Measurements from ENCODE around the gene PPP2CA. TPM values are rescaled to one million over a fixed set of nuclear protein-coding genes. Genes with fewer than 3 reads are reported as not detected.

The PPP2CA gene
- total and polyA plus RNA-seq, 2 of the 13 experiments (the other 11 are each of a cell fraction or from before 2014, with no cell fraction given), result 82.4 to 171 TPM

DNA sequence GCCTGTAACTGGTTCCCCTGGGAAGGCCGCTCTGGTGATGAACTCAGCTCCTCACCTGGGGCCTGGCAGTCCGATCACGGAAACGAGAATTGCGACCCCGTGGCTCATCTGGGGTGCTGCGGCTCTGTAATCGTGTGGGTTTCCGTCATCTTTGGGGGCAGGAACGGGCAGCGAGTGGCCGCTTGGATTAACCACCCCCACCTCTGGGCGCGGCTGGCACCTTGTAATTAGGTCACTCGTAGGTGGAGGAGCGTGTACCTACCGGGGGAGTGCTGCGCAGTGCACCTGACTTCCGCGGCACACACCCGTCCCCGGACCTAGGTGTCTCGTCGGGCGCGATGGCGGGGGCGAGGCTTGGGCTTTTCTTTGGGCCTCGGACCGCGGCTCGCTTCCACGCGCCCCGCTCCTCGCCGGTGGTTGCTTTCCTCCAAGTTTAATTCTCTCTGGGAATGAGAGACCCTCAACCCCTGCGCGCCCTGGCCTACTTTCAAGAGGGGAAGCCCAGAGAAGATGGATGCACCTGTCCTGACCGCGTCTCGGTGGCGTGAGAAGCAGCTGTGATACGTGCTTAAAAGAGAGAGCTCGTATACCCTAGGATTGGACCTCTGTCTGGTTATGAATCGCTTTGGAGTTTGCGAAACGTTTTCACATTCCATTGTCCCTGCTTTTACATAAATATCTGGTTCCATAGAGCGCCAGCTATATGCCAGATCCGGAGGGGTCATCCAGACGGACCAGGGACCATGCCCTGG is 744 bp upstream of the PPP2CA start (continued):
- TF ChIP-seq ZFP82 (CRISPR knock-in tag; IDR thresholded peaks at IDR 0.05; ENCODE audit: borderline replicate concordance) (no peak), ZNF800 (CRISPR knock-in tag; IDR thresholded peaks at IDR 0.05) (no peak), PRMT3 (CRISPR knock-in tag; IDR thresholded peaks at IDR 0.05; ENCODE audit: borderline replicate concordance, low read depth) (no peak), NCOA1 (CRISPR knock-in tag; IDR thresholded peaks at IDR 0.05) (no peak), MTF2 (CRISPR knock-in tag; IDR thresholded peaks at IDR 0.05; ENCODE audit: borderline replicate concordance) (no peak), ZMAT3 (CRISPR knock-in tag; conservative IDR thresholded peaks at IDR 0.05) (no peak), REL (CRISPR knock-in tag; conservative IDR thresholded peaks at IDR 0.05) (no peak), STAT6 (CRISPR knock-in tag; IDR thresholded peaks at IDR 0.05; ENCODE audit: borderline replicate concordance) (no peak), SMAD9 (CRISPR knock-in tag; IDR thresholded peaks at IDR 0.05) (no peak), ZKSCAN5 (CRISPR knock-in tag; IDR thresholded peaks at IDR 0.05) (peak; percentile 19; the same call in 1 of the 2 replicates), ZNF782 (CRISPR knock-in tag; IDR thresholded peaks at IDR 0.05; ENCODE audit: borderline replicate concordance) (no peak), RNF2 (conservative IDR thresholded peaks at IDR 0.05; ENCODE audit: low read depth) (no peak), U2AF1 (optimal IDR thresholded peaks at IDR 0.05; ENCODE audit: low read depth, low read length) (no peak)
- TF ChIP-seq, protein P1, sequence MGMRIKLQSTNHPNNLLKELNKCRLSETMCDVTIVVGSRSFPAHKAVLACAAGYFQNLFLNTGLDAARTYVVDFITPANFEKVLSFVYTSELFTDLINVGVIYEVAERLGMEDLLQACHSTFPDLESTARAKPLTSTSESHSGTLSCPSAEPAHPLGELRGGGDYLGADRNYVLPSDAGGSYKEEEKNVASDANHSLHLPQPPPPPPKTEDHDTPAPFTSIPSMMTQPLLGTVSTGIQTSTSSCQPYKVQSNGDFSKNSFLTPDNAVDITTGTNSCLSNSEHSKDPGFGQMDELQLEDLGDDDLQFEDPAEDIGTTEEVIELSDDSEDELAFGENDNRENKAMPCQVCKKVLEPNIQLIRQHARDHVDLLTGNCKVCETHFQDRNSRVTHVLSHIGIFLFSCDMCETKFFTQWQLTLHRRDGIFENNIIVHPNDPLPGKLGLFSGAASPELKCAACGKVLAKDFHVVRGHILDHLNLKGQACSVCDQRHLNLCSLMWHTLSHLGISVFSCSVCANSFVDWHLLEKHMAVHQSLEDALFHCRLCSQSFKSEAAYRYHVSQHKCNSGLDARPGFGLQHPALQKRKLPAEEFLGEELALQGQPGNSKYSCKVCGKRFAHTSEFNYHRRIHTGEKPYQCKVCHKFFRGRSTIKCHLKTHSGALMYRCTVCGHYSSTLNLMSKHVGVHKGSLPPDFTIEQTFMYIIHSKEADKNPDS (CRISPR knock-in tag; IDR thresholded peaks at IDR 0.05), result no peak
- TF ChIP-seq, protein P2, sequence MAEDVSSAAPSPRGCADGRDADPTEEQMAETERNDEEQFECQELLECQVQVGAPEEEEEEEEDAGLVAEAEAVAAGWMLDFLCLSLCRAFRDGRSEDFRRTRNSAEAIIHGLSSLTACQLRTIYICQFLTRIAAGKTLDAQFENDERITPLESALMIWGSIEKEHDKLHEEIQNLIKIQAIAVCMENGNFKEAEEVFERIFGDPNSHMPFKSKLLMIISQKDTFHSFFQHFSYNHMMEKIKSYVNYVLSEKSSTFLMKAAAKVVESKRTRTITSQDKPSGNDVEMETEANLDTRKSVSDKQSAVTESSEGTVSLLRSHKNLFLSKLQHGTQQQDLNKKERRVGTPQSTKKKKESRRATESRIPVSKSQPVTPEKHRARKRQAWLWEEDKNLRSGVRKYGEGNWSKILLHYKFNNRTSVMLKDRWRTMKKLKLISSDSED (CRISPR knock-in tag; IDR thresholded peaks at IDR 0.05), result no peak
- TF ChIP-seq, protein P3, sequence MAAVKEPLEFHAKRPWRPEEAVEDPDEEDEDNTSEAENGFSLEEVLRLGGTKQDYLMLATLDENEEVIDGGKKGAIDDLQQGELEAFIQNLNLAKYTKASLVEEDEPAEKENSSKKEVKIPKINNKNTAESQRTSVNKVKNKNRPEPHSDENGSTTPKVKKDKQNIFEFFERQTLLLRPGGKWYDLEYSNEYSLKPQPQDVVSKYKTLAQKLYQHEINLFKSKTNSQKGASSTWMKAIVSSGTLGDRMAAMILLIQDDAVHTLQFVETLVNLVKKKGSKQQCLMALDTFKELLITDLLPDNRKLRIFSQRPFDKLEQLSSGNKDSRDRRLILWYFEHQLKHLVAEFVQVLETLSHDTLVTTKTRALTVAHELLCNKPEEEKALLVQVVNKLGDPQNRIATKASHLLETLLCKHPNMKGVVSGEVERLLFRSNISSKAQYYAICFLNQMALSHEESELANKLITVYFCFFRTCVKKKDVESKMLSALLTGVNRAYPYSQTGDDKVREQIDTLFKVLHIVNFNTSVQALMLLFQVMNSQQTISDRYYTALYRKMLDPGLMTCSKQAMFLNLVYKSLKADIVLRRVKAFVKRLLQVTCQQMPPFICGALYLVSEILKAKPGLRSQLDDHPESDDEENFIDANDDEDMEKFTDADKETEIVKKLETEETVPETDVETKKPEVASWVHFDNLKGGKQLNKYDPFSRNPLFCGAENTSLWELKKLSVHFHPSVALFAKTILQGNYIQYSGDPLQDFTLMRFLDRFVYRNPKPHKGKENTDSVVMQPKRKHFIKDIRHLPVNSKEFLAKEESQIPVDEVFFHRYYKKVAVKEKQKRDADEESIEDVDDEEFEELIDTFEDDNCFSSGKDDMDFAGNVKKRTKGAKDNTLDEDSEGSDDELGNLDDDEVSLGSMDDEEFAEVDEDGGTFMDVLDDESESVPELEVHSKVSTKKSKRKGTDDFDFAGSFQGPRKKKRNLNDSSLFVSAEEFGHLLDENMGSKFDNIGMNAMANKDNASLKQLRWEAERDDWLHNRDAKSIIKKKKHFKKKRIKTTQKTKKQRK (IDR thresholded peaks at IDR 0.05; ENCODE audit: low read length), result no peak

All from HepG2 (cell line).